ENCODE results near the gene TBX18.

Gene TBX18

DNA sequence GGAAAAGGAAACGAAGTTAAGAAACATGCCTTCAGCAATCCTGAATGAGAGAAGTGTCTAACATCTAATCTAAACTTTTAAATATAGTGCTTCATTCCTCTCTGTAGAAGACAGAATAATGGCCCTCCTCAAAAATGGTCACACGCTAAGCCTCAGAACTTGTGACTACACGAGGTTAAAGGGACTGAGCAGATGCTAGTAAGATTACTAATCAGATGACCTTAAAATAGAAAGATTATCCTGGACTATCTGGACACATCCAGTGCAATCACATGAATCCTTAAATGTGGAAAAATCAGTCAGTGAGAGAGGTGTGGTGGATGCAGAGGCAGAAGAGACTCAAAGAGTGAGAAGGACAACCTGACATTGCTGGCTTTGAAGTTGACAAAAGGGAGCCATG is 126.1 kb downstream of the TBX18 start:
- no peak for TF ChIP-seq CREB1 (IDR thresholded peaks at IDR 0.05; ENCODE audit: low read depth)
- TF ChIP-seq RAD21 (IDR thresholded peaks at IDR 0.05; ENCODE audit: low read depth) = no peak
- TF ChIP-seq, protein P1, sequence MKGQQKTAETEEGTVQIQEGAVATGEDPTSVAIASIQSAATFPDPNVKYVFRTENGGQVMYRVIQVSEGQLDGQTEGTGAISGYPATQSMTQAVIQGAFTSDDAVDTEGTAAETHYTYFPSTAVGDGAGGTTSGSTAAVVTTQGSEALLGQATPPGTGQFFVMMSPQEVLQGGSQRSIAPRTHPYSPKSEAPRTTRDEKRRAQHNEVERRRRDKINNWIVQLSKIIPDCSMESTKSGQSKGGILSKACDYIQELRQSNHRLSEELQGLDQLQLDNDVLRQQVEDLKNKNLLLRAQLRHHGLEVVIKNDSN (IDR thresholded peaks at IDR 0.05) = no peak
- no peak for TF ChIP-seq FOXM1 (IDR thresholded peaks at IDR 0.05; ENCODE audit: borderline replicate concordance, low read depth)
- TF ChIP-seq NFIC (IDR thresholded peaks at IDR 0.05) = no peak
- TF ChIP-seq, protein P2, sequence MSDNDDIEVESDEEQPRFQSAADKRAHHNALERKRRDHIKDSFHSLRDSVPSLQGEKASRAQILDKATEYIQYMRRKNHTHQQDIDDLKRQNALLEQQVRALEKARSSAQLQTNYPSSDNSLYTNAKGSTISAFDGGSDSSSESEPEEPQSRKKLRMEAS (IDR thresholded peaks at IDR 0.05) = no peak
- TF ChIP-seq TCF12 (IDR thresholded peaks at IDR 0.05; ENCODE audit: low read depth) = no peak
- TF ChIP-seq, protein P3, sequence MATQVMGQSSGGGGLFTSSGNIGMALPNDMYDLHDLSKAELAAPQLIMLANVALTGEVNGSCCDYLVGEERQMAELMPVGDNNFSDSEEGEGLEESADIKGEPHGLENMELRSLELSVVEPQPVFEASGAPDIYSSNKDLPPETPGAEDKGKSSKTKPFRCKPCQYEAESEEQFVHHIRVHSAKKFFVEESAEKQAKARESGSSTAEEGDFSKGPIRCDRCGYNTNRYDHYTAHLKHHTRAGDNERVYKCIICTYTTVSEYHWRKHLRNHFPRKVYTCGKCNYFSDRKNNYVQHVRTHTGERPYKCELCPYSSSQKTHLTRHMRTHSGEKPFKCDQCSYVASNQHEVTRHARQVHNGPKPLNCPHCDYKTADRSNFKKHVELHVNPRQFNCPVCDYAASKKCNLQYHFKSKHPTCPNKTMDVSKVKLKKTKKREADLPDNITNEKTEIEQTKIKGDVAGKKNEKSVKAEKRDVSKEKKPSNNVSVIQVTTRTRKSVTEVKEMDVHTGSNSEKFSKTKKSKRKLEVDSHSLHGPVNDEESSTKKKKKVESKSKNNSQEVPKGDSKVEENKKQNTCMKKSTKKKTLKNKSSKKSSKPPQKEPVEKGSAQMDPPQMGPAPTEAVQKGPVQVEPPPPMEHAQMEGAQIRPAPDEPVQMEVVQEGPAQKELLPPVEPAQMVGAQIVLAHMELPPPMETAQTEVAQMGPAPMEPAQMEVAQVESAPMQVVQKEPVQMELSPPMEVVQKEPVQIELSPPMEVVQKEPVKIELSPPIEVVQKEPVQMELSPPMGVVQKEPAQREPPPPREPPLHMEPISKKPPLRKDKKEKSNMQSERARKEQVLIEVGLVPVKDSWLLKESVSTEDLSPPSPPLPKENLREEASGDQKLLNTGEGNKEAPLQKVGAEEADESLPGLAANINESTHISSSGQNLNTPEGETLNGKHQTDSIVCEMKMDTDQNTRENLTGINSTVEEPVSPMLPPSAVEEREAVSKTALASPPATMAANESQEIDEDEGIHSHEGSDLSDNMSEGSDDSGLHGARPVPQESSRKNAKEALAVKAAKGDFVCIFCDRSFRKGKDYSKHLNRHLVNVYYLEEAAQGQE (IDR thresholded peaks at IDR 0.05; ENCODE audit: low read depth) = no peak
- no peak for TF ChIP-seq YY1 (IDR thresholded peaks at IDR 0.05; ENCODE audit: low read depth)
- TF ChIP-seq TAF1 (IDR thresholded peaks at IDR 0.05; ENCODE audit: low read depth) = no peak
- no peak for TF ChIP-seq ZBTB7A (IDR thresholded peaks at IDR 0.05; ENCODE audit: low read depth)
- no peak for TF ChIP-seq EP300 (IDR thresholded peaks at IDR 0.05; ENCODE audit: borderline replicate concordance)
- TF ChIP-seq CEBPB (IDR thresholded peaks at IDR 0.05) = no peak
- TF ChIP-seq EGR1 (IDR thresholded peaks at IDR 0.05) = no peak
- no peak for TF ChIP-seq TEAD4 (IDR thresholded peaks at IDR 0.05)
